ENCODE results near the gene MTCP1.

DNA sequence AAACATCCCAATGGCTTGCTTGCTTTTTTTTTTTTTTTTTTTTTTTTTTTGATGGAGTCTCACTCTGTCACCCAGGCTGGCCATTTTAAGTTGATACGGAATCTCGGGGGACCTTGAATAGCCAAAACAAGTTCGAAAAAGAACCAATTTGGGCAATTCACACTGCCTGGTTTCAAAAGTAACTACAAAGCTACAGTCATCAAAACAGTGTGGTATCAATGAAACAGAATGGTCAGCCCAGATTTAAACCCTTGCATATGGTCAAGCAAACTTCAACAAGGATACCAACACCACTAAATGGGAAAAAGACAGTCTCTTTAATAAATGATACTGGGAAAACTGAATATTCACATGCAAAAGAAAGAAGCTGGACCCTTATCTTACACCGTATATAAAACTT lies 42.2 kb upstream of the MTCP1 start:
- TF ChIP-seq POLR2AphosphoS5 (IDR thresholded peaks at IDR 0.05) (no peak), EP300 (IDR thresholded peaks at IDR 0.05; ENCODE audit: low read depth) (no peak)
- TF ChIP-seq, protein P1, sequence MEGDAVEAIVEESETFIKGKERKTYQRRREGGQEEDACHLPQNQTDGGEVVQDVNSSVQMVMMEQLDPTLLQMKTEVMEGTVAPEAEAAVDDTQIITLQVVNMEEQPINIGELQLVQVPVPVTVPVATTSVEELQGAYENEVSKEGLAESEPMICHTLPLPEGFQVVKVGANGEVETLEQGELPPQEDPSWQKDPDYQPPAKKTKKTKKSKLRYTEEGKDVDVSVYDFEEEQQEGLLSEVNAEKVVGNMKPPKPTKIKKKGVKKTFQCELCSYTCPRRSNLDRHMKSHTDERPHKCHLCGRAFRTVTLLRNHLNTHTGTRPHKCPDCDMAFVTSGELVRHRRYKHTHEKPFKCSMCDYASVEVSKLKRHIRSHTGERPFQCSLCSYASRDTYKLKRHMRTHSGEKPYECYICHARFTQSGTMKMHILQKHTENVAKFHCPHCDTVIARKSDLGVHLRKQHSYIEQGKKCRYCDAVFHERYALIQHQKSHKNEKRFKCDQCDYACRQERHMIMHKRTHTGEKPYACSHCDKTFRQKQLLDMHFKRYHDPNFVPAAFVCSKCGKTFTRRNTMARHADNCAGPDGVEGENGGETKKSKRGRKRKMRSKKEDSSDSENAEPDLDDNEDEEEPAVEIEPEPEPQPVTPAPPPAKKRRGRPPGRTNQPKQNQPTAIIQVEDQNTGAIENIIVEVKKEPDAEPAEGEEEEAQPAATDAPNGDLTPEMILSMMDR (IDR thresholded peaks at IDR 0.05): no peak
